Activated CD8-positive, alpha-beta memory T cell treated with anti-CD3 and anti-CD28 coated beads, Interleukin-2, amount 50 U/mL, for 1 hour (primary cell): Measurements from ENCODE around the gene PDE9A.
"Not testable (repeated sequence)": the region's sequence is repeated elsewhere in the genome, so short reads cannot be mapped to it uniquely, and the experiment has no call there.

Source experiments
- DNase-seq: peaks from one replicate; pipeline ENCODE4 v3.0.0-alpha.2; 2020; ENCODE audit errors: extremely low read depth

The PDE9A gene

DNA sequence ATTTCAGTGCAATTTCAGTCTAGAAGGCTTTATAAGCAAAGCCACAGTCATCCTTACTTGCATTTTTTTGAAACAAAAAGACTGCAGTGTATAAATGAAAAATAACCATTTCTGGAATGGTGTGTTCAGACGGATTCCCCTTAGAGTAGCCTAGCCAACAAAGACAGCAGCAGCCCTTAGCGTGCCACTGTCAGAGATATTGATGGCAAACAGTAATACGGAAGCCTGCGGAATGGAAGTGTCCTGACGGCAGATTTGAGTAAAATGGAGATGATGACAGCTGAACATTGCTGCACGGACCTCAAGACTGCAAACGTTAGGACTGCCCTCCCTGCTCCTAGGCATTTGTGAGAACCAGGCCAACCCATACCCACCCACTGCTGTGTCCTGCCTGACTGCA, 54.7 kb downstream of the PDE9A start:
- no peak for DNase-seq

DNA sequence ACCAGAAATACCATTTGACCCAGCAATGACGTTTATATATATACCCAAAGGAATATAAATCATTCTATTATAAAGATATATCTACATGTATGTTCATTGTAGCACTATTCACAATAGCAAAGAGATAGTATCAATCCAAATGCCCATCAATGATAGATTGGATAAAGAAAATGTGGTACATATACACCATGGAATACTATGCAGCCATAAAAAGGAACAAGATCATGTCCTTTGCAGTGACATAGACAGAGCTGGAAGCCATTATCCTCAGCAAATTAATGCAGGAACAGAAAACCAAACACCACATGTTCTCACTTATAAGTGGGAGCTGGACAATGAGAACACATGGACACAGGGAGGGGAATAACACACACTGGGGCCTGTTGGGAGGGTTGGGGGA, 55.5 kb downstream of the PDE9A start:
- DNase-seq, result not testable (repeated sequence)

DNA sequence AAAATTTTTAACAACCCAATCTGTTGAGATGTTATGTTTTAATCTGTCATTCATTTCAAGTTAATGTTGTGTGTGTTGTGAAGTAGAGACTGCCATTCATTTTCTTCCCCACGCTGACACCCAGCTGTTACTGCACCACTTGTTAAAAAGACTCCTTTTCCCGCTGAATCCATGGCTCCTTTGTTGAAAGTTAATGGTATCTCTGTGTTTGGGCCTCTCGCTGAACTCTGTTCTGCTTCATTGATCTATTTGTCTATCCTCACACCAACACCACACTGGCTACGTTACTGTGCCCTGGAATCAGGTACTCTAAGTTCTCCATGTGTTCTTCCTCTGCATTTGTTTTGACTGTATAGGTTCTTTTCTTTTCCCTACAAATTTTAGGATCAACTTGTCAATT, 58.2 kb downstream of the PDE9A start:
- no peak for DNase-seq

DNA sequence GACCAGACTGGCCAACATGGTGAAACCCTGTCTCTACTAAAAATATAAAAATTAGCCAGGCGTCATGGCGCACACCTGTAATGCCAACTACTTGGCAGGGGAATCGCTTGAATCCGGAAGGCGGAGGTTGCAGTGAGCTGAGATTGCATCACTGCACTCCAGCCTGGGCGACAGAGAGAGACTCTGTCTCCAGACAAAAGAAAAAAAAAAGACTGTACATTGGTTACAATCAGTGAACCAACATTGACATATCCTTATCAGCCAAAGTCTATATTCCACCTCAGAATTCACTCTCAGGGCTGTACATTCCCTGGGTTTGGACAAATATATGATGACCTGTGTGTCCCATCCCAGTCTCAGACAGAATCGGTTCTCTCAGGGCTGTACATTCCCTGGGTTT, 62.0 kb downstream of the PDE9A start:
- not testable (repeated sequence) for DNase-seq

DNA sequence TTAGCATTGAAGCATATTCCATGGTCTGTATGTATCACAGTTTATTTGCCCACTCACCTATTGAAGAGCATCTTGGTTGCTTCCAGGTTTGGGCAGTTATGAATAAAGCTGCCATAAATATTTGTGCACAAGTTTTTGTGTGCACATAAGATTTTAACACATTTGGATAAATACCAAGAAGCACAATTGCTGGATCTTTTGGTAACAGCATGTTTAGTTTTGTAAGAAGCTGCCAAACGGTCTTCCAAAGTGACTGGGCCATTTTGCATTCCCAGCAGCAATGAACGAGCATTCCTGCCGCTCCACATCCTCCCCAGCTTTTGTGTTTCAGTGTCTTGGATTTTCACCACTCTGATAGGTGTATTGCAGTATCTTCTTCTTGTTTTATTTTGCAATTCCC, 62.7 kb downstream of the PDE9A start:
- no peak for DNase-seq

DNA sequence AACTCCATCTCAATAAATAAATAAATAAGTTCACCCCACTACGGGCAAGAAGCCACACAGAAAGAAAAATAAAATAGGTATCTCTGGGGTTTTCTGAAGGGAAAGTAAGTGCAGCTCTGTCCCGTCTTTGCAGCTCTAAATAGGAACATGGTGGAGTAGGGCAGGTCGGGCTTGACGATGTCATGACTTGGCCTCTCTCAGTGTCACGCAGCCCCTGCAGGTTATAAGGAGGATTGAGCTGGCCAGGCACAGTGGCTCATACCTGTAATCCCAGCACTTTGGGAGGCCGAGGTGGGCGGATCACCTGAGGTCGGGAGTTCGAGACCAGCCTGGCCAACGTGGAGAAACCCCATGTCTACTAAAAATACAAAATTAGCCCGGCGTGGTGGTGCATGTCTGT, 67.1 kb downstream of the PDE9A start:
- DNase-seq, result not testable (repeated sequence)

DNA sequence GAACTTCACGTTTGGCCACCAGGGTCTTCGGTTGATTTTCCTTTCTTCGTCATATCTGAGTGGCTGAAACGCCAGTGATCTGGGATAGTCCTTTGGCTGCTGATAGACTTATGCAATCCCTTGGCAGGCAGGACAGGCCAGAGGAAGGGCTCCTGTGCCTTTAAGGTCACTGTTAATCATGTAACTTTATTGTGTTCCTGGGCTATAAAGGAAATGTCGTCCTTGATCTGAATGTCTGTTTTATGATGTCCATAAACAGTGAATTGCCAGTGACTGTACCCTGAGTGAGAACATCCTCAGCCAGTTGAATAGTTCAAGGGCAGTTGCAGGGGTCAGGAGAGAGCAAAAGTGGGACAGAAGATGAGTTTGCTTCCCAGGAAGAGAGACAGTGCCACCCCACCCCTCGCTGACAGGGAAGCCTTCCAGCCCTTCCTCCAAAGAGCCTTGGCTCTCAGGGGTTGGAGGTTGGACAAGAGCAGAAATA, 68.0 kb downstream of the PDE9A start:
- no peak for DNase-seq

DNA sequence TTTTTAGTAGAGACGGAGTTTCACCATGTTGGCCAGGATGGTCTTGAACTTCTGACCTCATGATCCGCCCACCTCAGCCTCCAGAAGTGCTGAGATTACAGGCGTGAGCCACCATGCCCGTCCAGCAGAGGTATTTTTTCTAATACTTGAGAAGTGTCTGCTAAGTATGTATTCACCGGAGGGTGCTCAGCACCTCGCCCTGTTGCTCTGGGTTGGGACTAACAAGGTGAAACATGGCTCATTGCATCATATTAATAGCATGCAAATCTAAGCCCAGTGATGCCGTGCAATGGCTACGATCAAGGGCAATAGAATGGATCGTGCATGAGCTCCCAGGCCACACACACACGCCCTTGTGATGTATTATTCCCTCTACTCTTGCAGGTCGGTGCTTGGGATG, 68.7 kb downstream of the PDE9A start:
- no peak for DNase-seq

DNA sequence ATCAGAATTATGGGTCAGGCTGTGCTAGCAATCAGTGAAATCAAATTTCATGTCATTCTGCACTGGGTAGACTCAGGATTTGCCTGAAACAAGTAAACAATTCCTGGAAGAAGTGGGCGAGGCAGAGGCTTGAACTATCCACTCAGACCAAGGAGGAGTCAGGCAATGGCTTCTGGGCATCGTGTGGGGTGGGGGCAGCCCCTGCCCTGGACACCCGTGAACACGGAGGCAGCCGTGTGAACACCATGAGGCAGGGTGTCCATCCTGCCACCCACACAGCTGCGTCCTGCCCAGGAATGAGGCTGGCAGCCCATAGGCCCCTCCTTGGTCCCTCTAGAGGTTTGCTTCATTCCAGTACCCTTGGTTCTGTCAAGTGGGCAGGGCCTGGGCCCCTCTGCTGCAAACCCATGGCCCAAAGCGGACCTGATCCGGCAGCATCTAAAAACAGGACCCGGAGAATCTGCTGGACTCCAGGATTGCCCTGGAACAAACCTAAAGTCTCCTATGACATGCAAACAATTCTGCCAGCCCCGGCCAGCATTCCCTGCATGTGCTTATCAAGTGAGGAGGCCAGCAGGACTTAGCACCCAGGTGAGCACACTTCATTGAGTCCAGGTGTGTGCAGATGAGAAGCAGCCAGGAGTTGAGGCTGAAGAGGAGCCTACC, 69.5 kb downstream of the PDE9A start:
- DNase-seq, result no peak

DNA sequence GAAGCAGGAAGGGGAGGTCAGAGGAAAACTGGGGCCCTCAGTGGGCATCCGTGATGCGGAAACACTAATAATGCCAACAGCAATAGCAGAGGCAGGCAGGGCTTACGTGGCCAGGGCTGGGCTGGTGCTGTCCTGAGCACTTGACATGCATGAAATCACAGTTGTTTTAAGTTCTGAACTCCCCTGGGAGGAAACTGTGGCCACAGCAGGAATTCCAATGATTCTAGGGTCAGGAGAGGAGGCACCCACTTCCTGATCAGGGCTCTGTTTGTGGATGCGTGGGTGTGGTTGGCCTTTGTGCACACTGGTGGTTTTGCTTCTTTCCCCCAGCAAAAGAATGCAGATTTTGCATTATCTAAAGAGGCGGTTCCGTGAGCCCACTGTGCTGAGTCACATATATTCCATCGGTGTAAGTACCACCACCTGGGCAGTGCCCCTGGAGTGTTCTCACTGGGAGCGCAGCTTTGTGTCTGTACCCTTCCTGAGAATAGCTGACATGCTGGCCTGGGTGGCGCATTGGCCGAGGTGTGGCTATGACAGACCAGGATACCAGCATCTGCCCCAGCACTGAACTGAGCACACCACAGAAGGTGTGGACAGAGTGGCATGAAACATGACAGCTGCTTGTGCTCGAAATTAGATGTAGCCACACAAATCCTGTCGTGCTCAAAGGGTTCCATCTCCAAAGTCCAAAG, 71.0 kb downstream of the PDE9A start:
- no peak for DNase-seq

DNA sequence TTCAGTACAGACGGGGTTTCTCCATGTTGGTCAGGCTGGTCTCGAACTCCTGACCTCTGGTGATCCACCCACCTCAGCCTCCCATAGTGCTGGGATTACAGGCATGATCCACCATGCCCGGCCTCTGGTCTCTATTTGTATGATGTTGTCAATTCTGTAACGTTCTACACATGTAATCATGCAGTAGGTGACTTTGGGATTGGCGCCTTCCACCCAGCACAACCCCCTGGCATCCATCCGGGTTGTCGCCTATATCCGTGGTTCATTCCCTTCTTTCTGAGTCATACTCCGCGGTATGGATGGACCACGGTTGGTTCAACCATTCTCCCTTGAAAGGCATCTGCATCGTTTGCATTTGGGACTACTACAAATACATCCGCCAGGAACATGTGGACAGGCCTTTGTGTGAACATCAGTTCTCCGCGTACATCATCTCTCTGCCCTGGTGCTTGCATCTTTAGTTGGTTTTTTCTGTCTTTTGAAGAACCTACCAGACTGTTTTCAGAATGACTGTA, 72.1 kb downstream of the PDE9A start:
- DNase-seq, result no peak

DNA sequence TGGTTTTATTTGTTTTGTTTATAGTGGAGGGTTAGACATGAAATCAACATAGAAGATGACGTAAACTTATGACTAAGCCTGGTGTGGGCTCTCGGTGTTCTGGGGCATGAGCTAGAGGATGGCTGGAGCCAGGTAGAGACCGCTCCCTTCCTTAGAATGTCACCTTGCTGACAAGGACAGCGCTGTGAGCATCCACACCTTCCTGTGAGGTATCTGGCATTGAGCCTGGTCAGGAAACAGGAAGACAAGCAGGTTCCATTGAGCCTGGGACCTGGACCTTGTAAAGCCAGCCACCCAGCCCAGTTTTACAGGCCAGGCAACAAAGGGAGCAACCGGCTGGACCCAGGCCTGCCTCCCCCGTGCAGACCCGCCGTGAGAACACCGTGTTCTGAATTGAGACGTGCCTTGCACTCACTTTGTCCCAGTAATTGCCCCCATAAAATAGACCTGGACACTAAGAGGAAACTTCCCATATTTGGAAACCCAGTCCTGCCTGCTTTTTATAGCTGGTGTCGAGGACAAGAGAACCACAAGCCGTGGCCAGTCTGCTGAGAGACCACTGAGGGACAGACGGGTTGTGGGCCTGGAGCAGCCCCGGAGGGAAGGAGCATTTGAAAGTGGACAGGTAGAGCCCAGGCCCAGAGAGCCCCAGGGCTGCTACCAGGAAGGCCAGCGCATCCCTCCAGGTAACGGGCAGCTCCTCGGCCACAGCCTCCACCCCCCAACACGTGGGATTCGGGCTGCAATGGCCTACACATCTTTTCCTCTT, 78.0 kb downstream of the PDE9A start:
- no peak for DNase-seq

DNA sequence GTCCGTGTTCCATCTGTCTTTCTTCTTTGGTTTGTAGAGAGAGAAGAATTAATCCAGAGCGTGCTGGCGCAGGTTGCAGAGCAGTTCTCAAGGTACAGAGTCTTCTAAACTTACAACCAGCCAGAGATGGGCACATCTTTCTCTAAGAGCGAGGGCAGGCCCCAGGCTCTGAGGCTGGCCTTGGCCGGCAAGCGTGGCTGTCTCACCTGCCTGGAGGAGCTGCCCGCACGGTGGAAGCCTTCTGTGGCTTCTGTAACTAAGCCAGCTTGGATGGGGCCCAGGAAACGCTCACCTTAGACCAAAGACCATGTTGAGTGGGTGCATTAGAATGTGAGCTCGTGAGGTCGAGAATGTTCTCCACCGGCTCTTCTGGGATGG, 78.6 kb downstream of the PDE9A start:
- DNase-seq, result no peak

DNA sequence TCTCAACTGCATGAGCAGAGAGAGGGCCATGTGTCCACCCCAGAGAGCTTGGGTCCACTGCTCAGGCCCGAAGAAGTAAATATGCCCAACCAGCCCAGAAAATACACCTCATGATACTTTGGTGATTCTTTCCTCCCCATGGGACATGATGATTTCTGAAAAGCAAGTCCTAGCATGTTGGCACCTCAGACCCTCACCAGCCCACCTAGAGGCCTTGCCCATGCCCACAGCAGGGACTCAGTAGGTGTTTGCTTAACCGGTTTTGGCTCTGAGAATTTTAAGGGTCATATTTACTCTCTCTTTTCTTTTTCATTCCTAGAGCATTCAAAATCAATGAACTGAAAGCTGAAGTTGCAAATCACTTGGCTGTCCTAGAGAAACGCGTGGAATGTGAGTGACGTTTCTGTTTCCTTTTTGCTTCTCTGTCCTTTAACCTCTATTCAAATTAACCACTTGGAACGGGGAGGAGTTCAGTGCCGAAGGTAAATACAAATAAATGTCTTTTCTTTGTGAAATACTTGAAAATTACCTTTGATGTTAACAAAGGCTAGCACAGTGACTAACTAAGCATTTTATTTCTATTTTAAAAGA, 79.7 kb downstream of the PDE9A start:
- no peak for DNase-seq

DNA sequence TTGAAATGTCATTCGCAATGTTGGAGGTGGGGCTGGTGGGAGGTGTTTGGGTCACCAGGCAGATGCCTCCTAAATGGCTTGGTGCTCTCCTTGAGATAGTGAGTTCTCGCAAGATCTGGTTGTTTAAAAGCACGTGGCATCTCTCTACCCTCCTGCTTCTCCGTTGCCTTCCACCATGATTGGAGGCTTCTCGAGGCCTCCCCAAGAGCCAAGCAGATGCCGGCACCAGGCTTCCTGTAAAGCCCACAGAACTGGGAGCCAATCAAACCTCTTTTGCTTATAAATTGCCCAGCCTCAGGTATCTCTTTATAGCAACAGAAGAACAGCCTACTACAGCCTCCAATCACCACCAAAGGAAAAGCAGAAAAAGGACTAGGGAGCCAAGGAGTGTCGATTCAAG, 80.5 kb downstream of the PDE9A start:
- no peak for DNase-seq

DNA sequence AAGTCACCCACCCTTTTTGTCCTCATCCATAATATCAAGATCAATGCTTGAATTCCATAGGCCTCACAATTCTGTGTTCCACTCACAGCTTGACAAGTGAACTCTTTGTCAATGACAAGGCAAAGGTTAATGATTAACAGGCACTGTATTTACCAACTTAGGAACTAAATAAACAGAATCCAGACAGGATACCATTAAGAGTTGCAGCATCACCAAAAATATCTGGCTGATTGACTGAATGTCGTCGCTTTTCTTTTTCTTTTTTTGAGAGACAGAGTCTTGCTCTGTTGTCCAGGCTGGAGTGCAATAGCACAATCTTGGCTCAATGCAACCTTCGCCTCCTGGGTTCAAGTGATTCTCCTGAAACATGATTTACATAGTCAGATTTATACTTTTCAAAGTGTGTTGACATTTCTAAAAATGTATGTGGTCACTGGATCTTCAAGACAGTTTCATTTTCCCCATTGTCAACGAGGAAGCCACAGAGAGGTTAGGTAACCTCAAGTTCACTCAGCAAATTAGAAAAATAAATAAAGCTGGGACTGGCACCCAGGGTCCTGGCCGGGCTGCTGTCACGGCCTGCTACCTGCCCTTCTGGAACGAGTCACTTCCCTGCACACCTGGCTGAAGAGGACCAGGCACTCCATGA, 81.0 kb downstream of the PDE9A start:
- no peak for DNase-seq

DNA sequence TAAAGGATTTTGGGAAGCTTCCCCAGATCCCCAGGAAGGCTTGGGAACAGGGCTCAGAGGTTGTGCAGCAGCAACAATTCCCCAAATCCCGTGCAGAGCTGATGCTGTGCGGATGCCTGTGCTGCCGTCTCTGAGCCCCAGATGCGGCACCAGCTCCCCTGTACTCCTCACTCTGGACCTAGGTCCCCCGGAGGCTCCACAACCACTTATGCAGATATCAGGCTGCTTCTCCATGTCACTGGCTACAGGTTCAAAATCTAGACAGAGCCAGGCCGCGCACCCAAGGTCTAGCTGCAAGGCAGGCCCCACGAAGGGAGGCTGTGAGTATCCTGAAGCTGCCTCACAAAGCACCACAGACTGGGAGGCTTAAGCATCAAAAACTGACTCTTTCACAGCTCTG, 81.6 kb downstream of the PDE9A start:
- DNase-seq, result no peak

DNA sequence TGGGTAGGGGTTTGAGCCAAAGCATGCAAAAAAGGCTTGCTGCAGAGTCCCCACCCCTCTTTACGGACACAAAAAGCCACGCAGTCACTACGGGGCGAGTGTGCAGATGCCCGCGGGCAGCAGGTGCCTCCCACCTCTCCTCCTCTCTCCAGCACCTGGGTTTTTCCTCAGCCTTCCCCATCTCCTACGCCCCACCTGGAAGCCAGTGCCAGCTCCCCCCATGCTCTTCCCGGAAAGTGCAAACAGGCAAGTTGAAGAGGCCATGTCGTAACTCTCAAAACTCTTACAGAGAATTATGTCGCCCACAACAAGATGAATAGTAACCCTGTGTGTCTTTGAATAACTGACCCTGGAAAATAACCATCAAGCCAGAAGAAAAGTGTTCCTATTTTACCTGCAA, 82.5 kb downstream of the PDE9A start:
- no peak for DNase-seq

DNA sequence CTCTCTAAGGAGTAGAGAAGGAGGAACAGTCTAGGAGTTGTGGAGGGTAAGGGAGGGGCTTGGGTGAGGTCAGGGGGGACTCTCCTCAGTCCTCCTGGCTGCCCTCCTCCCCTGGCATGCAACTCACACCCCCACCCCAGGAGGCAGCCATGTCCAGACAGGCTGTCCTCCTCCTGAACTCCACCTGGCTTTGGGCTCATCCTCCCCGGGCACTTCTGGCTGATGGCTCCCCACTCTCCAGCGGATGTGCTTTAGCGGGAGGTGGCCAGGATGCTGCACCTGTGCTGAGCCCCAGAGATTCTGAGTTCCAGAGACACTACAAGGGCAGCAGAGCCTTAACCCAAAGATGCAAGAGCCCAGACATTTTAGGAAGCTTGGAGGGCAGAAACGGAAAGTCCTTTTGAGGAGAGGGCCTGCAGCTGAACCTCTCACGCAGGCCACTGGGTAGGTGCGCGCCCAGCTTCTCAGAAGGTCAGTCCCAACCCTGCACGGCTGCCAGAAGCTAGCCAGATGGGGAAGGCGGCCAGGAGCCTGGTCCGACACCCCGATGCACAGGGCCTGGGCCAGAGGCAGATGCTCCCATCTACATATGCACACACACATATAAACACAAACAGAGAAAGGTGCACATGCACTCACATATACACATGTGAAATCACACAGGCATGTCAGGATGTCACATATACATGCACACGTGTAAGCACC, 83.4 kb downstream of the PDE9A start:
- no peak for DNase-seq

DNA sequence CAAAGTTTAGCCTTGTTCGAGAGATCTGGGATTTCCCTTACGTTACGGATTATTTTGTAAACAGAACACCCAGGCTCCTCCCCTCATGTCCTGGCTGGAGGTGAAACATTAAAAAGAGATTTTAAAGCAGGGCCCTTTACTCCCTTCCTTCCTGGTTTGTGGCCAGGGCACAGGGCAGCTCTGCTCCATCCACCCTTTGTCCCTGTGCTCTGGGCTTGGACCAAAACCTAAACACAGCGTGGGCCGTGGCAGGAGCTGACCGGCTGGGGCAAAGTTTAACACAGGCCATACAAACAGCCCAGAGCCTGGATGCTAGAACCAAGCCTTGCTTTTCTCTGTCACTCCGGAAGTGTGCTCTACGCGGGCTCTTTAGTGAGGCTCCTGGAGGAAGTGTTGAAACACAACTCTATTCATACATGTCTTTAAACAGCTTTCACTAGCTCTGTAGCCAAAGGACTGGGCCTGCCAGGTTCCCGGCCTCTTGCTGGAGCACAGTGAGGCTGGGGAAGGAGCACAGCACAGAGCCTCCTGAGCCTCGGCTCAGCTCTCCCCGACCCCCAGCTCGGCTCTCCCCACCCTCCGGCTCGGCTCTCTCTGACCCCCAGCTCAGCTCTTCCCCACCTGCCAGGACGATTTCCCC, 84.7 kb downstream of the PDE9A start:
- DNase-seq, result no peak
